GM19455 (cell line): ENCODE data around the gene CTNND1.
"Not testable (repeated sequence)": the region's sequence is repeated elsewhere in the genome, so short reads cannot be mapped to it uniquely, and the experiment has no call there.

Experiments used
- ATAC-seq: cut with Tn5 transposase; IDR thresholded peaks from one replicate; pipeline ENCODE4 v1.9.1; 2021; ENCODE audit not compliant: unreplicated experiment

The CTNND1 gene

GRCh38 chr11:57788703-57789088, 27.1 kb downstream of the CTNND1 start:
- no peak for ATAC-seq

- no peak for ATAC-seq
Measured at GRCh38 chr11:57791321-57792059, 29.9 kb downstream of the CTNND1 start.

DNA sequence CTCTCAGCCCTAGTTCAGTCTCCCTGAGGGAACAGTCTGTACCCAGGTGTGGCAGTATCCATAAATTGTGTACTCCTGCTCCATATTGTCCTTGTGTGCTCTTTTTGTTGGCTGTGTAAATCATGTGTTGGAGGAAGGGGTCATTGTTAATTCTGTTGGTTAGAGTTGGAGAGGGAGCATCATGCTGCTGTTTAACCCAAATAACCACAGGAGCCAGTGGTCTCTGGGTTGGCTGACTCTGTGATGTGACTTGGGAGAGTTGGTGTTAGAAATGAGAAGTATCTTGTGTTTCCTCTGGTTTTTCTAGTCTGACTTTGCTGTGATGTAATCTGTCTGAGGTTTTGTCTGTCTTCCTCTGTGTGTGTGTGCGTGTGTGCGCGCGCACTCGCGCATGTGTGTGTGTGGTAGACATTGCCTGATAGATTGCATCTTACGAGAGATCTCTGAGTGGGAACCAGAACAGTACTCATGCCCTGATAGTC, 30.5 kb downstream of the CTNND1 start:
- peak; percentile 78 for ATAC-seq

DNA sequence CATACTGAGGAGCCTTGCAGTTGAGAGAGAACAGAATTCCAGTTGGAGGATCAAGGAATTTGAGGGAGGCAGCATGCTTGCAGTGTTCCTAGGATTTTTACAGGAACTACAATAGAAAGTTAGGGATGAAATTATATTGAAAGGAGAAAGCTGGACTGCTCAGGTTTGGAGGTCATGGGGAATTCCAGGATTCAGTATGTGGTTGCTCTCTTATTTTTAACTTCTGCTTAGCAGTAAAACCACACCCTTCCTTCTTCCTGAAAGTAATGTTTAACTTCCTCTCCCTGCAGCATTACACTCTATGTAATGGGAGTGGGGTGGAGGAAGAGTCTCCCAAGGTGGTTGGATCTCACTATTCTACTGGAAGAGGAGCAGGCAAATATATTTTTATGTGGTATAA, 31.3 kb downstream of the CTNND1 start:
- ATAC-seq: no peak

DNA sequence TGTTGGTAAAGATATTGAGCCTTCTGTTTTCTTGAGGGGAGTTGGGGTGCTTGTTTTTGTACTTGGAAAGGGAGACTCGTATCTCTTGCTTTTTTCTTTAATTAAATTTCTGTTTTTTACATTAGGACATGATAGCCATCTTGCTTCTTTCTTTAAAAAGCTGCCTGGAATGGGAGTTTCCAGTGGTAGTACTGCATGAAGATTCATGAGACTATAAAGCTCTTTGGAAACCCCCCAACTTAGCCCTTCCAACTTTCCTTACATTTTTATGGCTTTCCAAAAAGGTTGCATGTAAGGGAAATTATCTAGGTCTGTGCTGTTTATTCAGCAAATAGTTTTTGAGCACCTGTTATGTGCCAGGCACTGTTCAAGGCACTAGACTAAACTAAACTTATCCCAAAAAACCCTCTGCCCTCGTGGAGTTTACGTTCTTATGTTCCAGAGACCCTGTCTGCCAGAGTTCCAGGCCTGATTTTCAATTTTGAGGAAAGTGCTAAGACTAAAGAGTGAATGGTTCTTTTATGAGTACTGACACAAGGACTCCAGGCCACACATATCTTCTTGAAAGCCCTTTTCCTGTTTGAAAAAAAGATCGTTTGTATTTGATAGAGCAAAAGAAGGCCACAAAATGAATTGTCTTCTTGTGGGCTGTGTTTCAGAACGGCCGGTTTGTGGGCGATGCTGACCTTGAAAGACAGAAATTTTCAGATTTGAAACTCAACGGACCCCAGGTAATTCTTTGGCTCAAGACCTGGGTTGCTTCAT, 31.9 kb downstream of the CTNND1 start:
- no peak for ATAC-seq

- no peak for ATAC-seq
Measured at GRCh38 chr11:57798905-57799559, 37.4 kb downstream of the CTNND1 start.

DNA sequence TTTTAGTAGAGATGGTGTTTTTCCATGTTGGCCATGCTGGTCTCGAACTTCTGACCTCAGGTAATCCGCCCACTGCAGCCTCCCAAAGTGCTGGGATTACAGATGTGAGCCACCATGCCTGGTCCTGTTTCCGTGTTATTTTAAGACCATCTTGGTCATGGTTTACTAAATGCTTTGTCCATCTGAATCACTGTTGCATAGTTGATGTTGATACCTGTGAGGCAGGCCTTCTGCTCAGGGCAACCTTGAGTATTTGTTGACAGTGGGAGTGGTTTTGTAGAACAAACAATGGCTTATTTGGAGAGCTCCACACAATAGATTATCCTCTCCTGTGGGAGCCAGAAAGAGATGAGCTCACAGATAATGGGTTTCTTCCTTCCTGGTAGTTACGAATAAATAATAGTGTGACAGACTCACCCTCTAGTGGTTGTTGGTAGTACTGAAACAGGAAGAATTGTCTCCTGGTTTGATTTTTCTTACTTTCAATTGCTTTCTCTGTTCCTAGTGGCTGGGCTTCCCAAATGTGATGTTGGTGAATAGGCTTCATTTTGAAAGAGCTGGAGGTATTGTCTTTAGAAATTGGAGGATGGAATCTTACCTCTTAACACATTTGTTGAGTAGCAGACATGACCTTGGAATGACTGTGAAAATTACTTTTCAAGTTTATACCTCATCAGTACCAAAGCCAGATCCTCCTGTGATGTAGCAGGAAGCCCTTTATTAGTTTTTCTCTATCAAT, 39.0 kb downstream of the CTNND1 start:
- peak; percentile 81 for ATAC-seq

DNA sequence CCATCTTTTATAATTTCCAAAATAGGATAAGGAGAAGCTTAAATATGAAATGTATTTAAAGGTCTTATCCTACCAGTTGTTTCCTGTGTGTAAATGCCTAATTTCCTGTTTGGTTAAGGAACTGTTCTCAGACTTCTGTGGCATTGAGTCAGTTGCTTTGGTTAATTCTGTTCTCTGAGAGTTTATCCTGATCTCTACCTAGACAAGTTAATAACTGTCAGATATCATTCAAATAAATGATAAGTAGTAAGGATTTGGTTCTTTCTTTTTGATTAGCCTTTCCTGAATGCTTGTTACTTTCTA, 39.5 kb downstream of the CTNND1 start:
- no peak for ATAC-seq

DNA sequence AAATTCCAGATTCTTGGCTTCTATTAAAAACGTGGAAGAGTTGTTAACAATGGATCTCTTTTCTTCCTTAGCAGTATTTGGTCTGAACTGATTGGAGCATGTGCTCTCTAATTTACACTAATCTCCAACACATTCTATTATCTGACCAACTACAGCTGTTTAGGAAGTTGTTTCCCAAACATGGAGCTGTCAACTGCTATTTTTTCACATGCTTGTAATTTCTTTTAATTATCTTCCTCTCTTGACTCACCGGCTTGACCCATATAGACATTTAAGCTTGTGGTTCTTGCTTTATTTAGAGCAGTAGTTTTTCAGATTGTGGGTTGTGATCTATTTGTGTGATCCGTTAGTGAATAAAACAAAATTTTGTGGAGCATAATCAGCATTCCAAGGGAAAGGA, 40.8 kb downstream of the CTNND1 start:
- ATAC-seq: no peak

GRCh38 chr11:57804466-57804865, 42.9 kb downstream of the CTNND1 start:
- no peak for ATAC-seq

DNA sequence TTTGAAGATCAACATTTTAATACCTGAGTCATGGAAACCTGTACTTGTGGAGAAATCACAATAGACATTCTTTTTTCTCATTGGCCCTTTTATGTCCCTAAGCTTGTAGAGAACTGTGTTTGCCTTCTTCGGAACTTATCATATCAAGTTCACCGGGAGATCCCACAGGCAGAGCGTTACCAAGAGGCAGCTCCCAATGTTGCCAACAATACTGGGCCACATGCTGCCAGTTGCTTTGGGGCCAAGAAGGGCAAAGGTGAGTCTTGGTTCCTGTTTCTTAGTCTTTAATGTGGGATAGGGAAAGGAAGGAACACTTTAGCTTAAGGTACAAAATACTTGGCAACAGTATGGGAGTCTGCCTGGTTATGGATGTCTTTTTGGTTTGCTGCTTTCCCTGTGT, 44.2 kb downstream of the CTNND1 start:
- no peak for ATAC-seq

GRCh38 chr11:57812634-57813033, 51.0 kb downstream of the CTNND1 start:
- no peak for ATAC-seq

- ATAC-seq: peak; percentile 59
Measured at GRCh38 chr11:57815476-57815875, 53.9 kb downstream of the CTNND1 start.

- no peak for ATAC-seq
Measured at GRCh38 chr11:57815877-57816276, 54.3 kb downstream of the CTNND1 start.

DNA sequence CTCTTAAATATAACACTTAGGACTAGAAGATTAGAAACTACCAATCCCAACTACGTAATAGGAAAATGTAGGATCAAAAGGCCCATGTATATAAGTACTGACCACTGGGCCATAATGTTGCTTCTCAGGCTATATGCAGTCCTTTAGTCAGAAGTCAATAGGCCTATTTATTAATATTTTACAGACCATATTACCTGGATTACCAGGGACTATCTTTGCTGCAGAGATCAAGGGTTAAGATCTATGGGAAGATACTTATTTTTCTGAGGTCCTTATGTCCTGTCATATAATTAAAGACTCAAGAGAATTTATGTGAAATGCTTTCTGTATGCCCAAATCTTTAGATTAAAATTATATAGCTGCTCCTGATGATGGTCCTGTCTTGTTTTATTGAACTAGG, 57.2 kb downstream of the CTNND1 start:
- no peak for ATAC-seq

- no peak for ATAC-seq
Measured at GRCh38 chr11:57819252-57819979, 57.8 kb downstream of the CTNND1 start.

- ATAC-seq: no peak
Measured at GRCh38 chr11:57823859-57824258, 62.3 kb downstream of the CTNND1 start.

DNA sequence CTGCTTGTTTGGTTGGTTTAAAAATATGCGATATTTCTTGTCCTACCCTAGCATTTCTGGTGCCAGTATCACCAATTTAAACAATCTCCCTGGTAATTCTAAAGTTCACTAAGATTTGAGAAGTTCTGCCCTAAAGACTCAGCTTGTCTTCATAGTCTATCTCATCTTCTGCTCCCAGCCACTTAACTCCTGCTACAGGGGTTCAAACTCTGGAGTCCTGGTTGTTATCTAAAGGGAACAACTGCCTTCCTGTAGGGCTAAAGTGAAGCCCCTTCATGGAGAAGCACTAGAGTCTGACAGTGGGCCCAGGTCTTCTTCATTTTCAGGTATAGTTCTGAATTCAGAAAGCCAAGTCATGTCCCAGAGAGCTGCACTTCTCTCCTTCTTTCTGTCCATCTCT, 73.2 kb downstream of the CTNND1 start:
- ATAC-seq: no peak

- ATAC-seq: not testable (repeated sequence)
Measured at GRCh38 chr11:57838609-57839008, 77.0 kb downstream of the CTNND1 start.

DNA sequence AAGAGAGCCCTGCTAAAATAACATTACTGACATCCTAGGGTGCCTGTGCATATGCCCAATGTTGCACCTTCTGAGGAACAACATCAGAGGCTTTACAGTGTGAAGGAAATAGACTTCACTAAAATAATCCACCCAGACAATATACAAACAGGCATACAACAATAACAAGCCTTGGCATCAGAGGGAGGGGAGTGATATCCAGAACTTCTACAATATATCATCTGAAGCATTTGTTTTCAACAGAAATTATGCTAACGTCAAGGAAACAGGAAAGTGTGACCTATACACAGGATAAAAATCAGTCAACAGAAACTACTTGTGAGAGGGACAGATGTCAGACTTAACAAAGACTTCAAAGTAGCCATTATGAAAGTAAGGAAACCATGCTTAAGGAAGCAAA, 81.3 kb downstream of the CTNND1 start:
- no peak for ATAC-seq

GRCh38 chr11:57867966-57868365, 106.4 kb downstream of the CTNND1 start:
- no peak for ATAC-seq
